ENCODE measurements around the gene P2RX7. TPM values are rescaled to one million over a fixed set of nuclear protein-coding genes. Genes with fewer than 3 reads are reported as not detected.

P2RX7 gene
- total and polyA plus RNA-seq, 12 donors: 1.2 to 13.5 (median 6.2) TPM

DNA sequence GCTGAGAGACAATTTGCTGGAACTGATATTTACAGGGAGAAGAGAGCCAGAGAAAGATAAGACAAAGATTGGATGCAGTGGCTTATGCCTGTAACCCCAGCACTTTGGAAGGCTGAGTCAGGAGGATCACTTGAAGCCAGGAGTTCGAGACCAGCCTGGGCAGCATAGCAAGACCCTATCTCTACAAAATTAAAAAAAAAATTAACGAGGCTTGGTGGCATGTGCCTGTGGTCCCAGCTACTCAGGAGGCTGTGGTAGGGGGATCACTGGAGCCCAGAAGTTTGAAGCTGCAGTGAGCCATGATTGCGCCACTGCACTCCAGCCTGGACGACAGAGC is 2.9 kb upstream of the P2RX7 start:
- Histone ChIP-seq H3K27me3 (no peaks in the 10 kb centered on the region), H3K4me3 (no peak overlapping the region), H3K27ac (peak overlapping the region; percentile 1 to 79 (median 38)), H3K36me3 (replicated peaks in 1 of 2) (no peaks in the 10 kb centered on the region), H3K4me1 (replicated peaks in 1 of 2) (peaks cover 8 to 45% of the 10 kb centered on the region in 2 donors), H3K9me3 (replicated peaks in 1 of 3) (no peaks in the 10 kb centered on the region)
- no peak for TF ChIP-seq POLR2A (IDR thresholded peaks at IDR 0.05)
- TF ChIP-seq, protein P1, sequence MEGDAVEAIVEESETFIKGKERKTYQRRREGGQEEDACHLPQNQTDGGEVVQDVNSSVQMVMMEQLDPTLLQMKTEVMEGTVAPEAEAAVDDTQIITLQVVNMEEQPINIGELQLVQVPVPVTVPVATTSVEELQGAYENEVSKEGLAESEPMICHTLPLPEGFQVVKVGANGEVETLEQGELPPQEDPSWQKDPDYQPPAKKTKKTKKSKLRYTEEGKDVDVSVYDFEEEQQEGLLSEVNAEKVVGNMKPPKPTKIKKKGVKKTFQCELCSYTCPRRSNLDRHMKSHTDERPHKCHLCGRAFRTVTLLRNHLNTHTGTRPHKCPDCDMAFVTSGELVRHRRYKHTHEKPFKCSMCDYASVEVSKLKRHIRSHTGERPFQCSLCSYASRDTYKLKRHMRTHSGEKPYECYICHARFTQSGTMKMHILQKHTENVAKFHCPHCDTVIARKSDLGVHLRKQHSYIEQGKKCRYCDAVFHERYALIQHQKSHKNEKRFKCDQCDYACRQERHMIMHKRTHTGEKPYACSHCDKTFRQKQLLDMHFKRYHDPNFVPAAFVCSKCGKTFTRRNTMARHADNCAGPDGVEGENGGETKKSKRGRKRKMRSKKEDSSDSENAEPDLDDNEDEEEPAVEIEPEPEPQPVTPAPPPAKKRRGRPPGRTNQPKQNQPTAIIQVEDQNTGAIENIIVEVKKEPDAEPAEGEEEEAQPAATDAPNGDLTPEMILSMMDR (IDR thresholded peaks at IDR 0.05): no peak
- intact Hi-C loops (cut with DNase I): no loop called here
- DNase-seq: no peak
- WGBS, 4 donors: 87 to 95% (median 90%) methylated on average over 4 of the region's 4 CpGs

DNA sequence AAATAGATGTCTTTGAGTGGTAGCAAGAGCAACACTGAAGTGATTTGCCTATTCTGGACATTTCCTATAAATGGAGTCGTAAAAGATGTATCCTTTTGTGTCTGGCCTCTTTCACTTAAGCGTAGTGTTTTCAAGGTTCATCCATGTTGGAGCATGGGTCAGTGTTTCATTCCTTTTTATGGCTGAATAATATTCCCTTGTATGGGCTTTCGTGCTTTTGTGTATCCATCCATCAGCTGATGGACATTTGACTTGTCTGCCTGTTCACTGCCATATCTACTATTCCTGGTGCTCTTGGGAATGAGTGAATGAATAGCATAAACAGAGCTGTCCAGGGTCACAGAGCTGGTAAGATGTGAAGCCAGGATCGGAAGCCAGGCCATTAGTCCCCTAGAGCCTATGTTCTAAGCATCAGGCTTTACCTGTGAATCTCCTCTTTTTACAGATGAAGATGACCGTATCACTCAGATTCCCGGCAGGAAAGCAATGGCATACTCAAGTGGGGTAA is 1.8 kb upstream of the P2RX7 start:
- 77 to 87% (median 85%) methylated on average over 6 of the region's 6 CpGs for WGBS, 4 donors

DNA sequence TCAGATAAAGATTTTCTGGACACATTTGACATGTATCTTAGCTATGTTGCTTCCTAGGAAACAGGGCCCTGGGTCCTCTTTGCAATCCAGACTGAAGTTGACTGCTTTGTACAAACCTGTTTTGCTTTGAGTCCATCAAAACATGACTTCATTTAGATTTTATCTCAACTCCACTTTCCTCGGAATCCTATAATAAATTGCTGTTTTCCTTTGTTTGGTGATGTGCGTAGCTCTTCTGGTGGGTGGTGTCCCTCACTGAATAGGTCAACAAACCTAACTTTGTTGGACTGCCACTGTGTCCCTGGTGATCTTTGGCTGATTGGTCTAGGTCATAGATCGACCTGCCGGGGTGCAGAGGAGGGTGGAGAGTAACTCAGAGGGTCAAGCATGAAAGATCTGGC is 735 bp upstream of the P2RX7 start:
- peaks cover 8 to 45% of the 10 kb centered on the region in 2 donors for H3K4me1 ChIP-seq (replicated peaks in 1 of 2)
- 68 to 92% (median 81%) methylated on average over 4 of the region's 4 CpGs for WGBS, 4 donors
- intact Hi-C loops (cut with DNase I): no loop called here

More for the DNA sequence above, 1.8 kb upstream of the P2RX7 start:
- H3K27ac ChIP-seq: no peak overlapping the region
- H3K27me3 ChIP-seq: no peaks in the 10 kb centered on the region
- TF ChIP-seq POLR2A (IDR thresholded peaks at IDR 0.05): no peak
- TF ChIP-seq, protein P1 (IDR thresholded peaks at IDR 0.05): no peak
- DNase-seq: no peak
- peaks cover 8 to 45% of the 10 kb centered on the region in 2 donors for H3K4me1 ChIP-seq (replicated peaks in 1 of 2)
- no peaks in the 10 kb centered on the region for H3K36me3 ChIP-seq (replicated peaks in 1 of 2)
- intact Hi-C loops (cut with DNase I): no loop called here
- no peak overlapping the region for H3K4me3 ChIP-seq
- H3K9me3 ChIP-seq (replicated peaks in 1 of 3): no peaks in the 10 kb centered on the region

DNA sequence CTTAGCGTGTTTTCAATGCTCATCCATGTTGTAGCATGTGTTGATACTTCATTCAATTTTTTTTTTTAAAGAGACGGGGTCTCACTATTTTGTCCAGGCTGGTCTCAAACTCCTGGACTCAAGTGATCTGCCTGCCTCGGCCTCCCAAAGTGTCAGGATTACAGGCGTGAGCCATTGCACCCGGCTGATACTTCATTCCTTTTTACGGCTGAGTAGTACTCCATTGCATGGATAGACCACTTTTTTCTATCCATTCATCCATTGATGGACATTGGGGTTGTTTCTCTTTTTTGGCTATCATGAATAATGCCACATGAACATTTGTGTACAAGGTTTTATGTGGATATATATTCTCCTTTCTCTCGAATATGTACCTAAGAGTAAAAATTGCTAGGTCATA is 1.2 kb downstream of the P2RX7 start:
- no peak for TF ChIP-seq POLR2A (IDR thresholded peaks at IDR 0.05)
- TF ChIP-seq, protein P1 (IDR thresholded peaks at IDR 0.05): no peak
- peak overlapping the region in 2 of 5 donors; percentile 82 to 86 for H3K27ac ChIP-seq
- intact Hi-C loops (cut with DNase I): no loop called here

More for the DNA sequence above, 735 bp upstream of the P2RX7 start:
- Histone ChIP-seq H3K36me3 (replicated peaks in 1 of 2) (no peaks in the 10 kb centered on the region), H3K27ac (peak overlapping the region in 3 of 5 donors; percentile 74 to 86 (median 82)), H3K27me3 (no peaks in the 10 kb centered on the region), H3K4me3 (no peak overlapping the region), H3K9me3 (replicated peaks in 1 of 3) (no peaks in the 10 kb centered on the region)
- TF ChIP-seq, protein P1 (IDR thresholded peaks at IDR 0.05): no peak
- no peak for TF ChIP-seq POLR2A (IDR thresholded peaks at IDR 0.05)
- DNase-seq: no peak

More for the DNA sequence above, 1.2 kb downstream of the P2RX7 start:
- H3K9me3 ChIP-seq (replicated peaks in 1 of 3): no peaks in the 10 kb centered on the region
- H3K4me1 ChIP-seq (replicated peaks in 1 of 2): peaks cover 8 to 34% of the 10 kb centered on the region in 2 donors
- no peaks in the 10 kb centered on the region for H3K36me3 ChIP-seq (replicated peaks in 1 of 2)
- 86 to 93% (median 90%) methylated on average over 7 of the region's 7 CpGs for WGBS, 4 donors
- no peaks in the 10 kb centered on the region for H3K27me3 ChIP-seq
- H3K4me3 ChIP-seq: peak overlapping the region in 1 of 4 donors; percentile 3
- DNase-seq: no peak

Measured in adrenal gland (tissue), 12 donors.